Measurements from ENCODE around the gene TRAIP. TPM values are rescaled to one million over a fixed set of nuclear protein-coding genes. Genes with fewer than 3 reads are reported as not detected.

The TRAIP gene
- total RNA-seq, 1 experiment from 2014 or later: 9.3 TPM

DNA sequence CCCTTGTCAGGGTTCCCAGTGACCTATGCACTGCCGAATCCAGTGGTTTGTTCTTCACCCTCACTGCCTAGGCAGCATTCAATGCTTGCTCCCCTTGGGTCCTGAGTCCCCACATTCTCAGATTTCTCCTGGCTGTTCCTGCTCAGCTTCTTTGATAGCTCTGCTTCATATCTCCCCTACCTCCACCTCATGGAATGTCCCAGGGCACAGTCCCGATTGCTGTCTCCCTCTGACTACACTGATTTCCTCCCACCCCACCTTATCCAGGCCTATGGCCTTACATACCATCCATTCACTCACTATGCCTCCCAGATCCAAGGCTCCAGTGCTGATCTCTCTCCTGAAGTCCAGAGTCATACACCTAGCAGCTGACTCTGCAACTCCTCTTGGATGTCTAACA is 55.2 kb downstream of the TRAIP start:
- peaks cover 21% of the 10 kb centered on the region for H3K4me1 ChIP-seq (replicated peaks)
- H3K9me3 ChIP-seq (replicated peaks): no peaks in the 10 kb centered on the region
- H3K27me3 ChIP-seq (replicated peaks): no peaks in the 10 kb centered on the region
- DNase-seq (ENCODE audit: low read depth in 1 of 2, low spot score in 2 of 2): no peak
- peaks cover 3% of the 10 kb centered on the region; the same call in 1 of the 2 replicates for H3K36me3 ChIP-seq
- H3K27ac ChIP-seq: no peak overlapping the region
- H3K4me3 ChIP-seq: no peak overlapping the region

DNA sequence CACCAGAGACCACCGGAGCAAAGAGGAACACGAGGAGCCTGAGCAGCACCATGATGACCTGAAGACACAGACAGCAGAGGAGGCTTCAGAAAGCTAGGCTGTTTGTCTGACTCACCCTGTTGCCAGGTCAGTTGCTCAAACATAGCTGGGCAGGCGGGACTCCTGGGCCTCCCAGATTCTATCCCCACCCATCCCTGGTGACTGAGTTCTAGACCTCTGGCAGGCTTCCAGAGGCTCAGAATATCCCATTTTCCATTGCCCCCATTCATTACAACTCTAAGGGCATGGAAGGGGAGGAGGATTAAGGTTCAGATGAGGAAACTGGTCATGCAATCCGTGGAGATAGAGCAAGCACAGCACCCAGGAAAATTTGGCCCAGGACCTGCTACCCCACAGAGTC is 56.6 kb downstream of the TRAIP start, which contains the start of gene CDHR4:
Gene CDHR4 (minus strand): TSS at position 113 of the 400 bp plus-strand sequence. CDS start 61 bp downstream, at position 52.
- Histone ChIP-seq H3K36me3 (peaks cover 3% of the 10 kb centered on the region; the same call in 1 of the 2 replicates), H3K4me1 (replicated peaks) (peaks cover 21% of the 10 kb centered on the region), H3K27me3 (replicated peaks) (no peaks in the 10 kb centered on the region), H3K9me3 (replicated peaks) (no peaks in the 10 kb centered on the region), H3K4me3 (no peak within 1 kb of the TSS), H3K27ac (no peak within 1 kb of the TSS)
- peak; percentile 21 to 67 for DNase-seq (ENCODE audit: low read depth in 1 of 2, low spot score in 2 of 2)

DNA sequence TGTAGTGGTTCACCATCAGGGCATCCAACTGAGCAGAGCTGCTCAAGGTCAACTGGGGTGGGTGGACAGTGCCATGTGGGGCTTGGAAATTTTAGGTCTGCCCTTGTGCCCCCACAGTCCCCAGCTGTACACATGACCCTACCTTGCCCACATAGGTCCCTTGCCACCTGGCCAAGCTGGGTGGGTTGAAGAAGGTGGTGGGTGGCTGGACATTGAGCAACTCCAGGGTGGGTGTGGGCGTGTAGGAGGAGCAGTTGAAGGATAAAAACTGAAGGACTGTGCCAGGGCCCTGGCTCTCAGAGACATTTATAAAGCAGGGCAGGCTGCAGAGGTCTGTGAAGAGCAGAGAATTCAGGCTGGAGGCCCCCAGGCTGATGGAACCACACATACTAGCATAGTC is 57.3 kb downstream of the TRAIP start:
- peaks cover 20% of the 10 kb centered on the region for H3K4me1 ChIP-seq (replicated peaks)
- no peaks in the 10 kb centered on the region for H3K27me3 ChIP-seq (replicated peaks)
- H3K4me3 ChIP-seq: no peak overlapping the region
- peaks cover 3% of the 10 kb centered on the region; the same call in 1 of the 2 replicates for H3K36me3 ChIP-seq
- no peak overlapping the region for H3K27ac ChIP-seq
- no peaks in the 10 kb centered on the region for H3K9me3 ChIP-seq (replicated peaks)
- no peak for DNase-seq (ENCODE audit: low read depth in 1 of 2, low spot score in 2 of 2)

DNA sequence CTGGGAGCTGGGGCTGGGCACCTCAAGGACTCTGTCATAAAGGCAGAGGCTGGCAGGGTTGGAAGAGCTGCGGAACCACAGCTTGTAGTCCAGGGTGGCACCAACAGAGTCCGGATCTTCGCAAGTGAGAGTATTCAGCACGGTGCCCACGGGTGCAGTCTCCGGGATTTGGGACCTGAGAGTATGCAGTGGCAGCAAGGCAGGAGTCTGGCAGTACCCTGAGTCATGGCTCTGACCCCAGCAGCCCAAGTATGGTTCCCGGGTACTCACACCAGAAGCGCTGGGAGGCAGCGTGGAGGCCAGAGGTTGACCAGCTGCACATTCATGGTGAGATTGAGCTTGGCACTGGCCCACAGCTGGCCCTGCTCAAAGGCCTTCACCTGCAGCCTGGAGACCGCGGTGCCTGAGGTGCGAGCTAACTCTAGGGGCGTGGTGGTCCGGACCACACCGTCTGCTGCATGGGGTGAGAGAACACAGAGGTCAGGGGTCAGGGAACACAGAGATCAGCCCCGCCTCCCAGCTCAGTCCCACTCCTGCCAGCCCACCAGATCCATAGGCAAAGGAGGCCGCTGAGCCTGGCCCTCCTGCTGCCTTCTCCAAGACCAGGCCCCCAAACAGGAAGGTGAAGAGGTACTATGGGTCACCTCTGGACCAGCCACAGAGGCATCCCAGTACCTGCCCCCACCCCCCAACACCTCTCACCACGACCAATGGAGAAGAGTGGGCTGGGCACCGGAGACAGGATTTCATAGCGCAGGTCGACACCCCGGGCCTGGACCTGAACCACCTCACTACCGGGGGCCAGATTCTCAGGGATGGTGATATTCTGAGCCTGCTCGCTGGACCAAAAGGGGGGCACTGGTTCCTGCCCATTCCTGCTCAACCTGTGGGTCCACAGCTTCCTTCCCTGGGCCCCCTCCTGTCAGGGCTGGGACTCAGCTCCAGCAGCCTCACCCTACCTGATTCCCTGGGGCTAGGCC is 61.1 kb downstream of the TRAIP start:
- H3K9me3 ChIP-seq (replicated peaks): no peaks in the 10 kb centered on the region
- no peak overlapping the region for H3K27ac ChIP-seq
- DNase-seq (ENCODE audit: low read depth in 1 of 2, low spot score in 2 of 2): no peak
- no peaks in the 10 kb centered on the region for H3K36me3 ChIP-seq
- H3K4me3 ChIP-seq: no peak overlapping the region
- H3K27me3 ChIP-seq (replicated peaks): no peaks in the 10 kb centered on the region
- peaks cover 8% of the 10 kb centered on the region for H3K4me1 ChIP-seq (replicated peaks)

DNA sequence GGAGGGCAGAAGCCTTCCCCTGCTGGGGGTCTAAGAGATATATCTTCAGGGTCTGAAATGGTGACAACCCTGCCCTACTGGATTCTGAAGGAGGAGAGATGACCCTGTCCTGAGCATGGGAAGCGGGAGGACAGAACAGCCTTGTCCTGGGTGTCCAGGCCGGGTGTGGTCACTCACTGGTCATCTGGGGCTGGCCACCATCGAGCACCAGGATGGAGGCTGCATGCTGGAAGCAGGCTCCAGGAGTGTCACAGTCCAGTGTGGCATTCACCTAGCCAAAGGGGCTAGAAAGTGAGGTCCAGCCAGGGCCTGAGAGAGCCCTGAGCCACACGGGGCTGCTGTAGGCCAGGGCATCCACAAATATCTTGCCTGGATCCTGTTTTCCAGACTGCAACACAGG is 61.9 kb downstream of the TRAIP start:
- no peaks in the 10 kb centered on the region for H3K36me3 ChIP-seq
- H3K27me3 ChIP-seq (replicated peaks): no peaks in the 10 kb centered on the region
- H3K4me1 ChIP-seq (replicated peaks): peaks cover 2% of the 10 kb centered on the region
- H3K4me3 ChIP-seq: no peak overlapping the region
- H3K27ac ChIP-seq: no peak overlapping the region
- H3K9me3 ChIP-seq (replicated peaks): no peaks in the 10 kb centered on the region
- no peak for DNase-seq (ENCODE audit: low read depth in 1 of 2, low spot score in 2 of 2)

DNA sequence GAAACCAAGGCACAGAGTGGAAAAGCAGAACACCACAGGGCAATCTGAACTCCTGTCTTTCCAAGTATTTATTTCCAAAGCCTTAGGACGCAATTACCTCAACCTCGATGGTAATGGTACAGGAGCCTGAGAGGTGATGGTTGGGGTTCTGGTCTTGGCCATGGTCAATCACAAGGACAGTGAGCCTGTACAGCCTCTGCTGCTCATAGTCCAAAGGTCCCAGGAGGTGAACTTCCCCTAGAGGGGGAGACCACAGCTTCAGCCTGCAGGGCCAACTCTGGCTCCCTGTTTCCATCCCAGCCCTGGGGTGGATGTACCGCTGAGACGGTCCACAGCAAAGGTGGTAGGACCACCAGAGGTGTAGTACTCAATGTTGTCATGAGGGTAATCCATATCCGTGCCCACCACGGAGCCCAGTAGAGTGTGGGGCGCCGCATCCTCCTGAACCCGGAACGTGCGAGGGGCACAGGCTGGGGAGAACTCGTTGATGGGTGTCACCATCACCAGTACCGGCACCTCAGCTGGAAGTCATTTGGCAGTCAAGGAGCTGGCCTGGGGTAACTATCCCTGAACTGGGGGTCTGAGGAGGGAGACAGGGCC is 62.8 kb downstream of the TRAIP start:
- no peak overlapping the region for H3K4me3 ChIP-seq
- no peaks in the 10 kb centered on the region for H3K36me3 ChIP-seq
- no peak for DNase-seq (ENCODE audit: low read depth in 1 of 2, low spot score in 2 of 2)
- H3K27me3 ChIP-seq (replicated peaks): no peaks in the 10 kb centered on the region
- H3K9me3 ChIP-seq (replicated peaks): no peaks in the 10 kb centered on the region
- H3K27ac ChIP-seq: no peak overlapping the region
- H3K4me1 ChIP-seq (replicated peaks): no peaks in the 10 kb centered on the region

DNA sequence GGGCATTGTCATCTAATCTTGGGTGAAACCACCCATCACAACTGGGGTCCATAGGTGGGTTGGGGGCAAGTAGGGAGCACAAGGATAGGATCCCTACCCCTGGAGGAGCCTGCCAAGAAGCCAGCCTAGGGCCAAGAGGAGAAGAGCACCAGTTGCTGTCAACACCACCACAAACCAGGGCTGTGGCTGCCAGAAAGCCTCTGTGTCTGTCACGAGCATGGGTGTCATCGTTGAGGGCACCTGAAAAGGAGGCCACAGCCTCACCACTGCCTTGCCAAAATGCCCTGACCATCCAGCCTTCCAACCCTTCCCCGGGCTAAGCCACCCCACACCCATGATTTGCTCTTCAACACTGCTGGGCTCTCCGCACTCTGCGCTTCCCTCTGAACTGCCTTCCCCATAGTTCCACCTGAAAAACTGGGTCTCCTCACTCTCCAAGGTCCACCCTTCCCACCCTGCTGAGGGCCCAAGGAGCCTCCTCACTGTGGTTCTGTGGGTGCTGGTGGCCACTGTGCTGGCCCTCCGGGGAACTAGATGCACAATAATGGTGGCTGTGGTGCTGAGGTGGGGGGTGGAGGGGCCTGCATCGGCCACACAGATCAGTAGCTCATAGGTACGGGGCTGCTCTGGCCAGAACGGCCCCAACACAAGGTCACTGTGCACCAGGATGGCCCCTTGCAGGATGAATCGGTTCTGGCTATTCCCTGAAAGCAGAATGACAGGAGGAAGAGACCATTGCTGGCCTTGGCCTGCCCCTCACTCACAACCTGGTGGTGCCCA is 63.8 kb downstream of the TRAIP start:
- Histone ChIP-seq H3K27ac (no peak overlapping the region), H3K9me3 (replicated peaks) (no peaks in the 10 kb centered on the region), H3K36me3 (no peaks in the 10 kb centered on the region), H3K4me3 (no peak overlapping the region), H3K4me1 (replicated peaks) (no peaks in the 10 kb centered on the region), H3K27me3 (replicated peaks) (no peaks in the 10 kb centered on the region)
- DNase-seq (ENCODE audit: low read depth in 1 of 2, low spot score in 2 of 2): no peak

DNA sequence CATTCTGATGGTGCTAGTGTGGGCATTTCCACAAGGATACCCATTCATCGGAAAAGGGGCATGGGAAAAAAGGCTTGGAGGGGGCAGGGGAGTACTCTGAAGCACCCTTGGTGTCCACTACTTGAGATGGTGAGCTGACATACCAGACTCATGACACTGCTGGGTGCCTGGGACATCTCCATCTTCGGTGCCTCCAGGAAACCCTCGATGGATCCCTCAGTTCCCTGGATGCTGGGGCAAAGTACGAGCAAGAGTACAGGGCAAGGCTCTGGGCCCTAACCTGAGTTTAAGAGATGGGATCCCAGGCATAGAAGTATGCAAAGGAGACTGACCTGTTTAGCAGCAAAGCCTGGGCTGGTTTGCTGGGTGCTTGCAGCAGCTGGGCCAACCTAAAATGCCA is 64.8 kb downstream of the TRAIP start:
- Histone ChIP-seq H3K27ac (no peak overlapping the region), H3K36me3 (no peaks in the 10 kb centered on the region), H3K4me3 (no peak overlapping the region), H3K9me3 (replicated peaks) (no peaks in the 10 kb centered on the region), H3K4me1 (replicated peaks) (peaks cover 5% of the 10 kb centered on the region), H3K27me3 (replicated peaks) (no peaks in the 10 kb centered on the region)
- no peak for DNase-seq (ENCODE audit: low read depth in 1 of 2, low spot score in 2 of 2)

DNA sequence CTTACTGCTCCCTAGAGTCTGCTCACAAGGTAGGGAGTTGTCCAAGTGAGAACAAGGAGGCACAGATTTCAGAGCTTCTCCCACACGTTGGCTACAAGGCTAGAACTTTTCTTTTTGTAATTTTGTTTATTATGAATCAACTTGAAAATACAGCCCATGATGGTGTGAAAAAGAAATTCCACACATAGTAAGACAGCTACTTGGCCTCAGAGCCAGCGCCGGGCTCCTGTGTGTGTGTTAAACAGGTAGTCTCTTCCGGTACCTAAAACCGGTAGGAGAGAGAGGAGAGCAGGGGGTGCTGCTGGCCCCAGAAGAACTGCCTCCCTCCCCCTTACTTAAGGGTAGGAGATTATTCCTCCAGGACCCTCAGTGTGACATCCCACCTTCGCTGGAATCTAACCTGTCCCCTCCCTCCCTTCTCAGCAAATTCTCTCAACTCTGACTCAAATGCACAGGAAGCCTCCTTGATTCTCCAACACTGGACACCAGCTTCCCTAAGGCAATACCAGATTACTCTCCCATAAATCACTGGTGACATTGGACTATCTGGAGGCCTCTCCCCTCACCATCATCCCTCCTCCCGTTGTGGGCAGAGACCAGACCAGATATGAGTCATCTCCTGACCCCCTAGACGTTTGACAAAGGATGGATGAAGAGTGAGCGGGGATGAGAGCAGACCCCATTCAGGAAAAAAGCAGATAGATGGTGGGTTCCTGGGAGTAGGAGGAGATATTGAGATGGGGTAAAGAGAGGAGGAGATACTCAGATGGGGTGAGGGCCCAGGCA is 65.5 kb downstream of the TRAIP start:
- DNase-seq (ENCODE audit: low read depth in 1 of 2, low spot score in 2 of 2): no peak
- peaks cover 5% of the 10 kb centered on the region; the same call in 1 of the 2 replicates for H3K36me3 ChIP-seq
- H3K4me1 ChIP-seq (replicated peaks): peaks cover 5% of the 10 kb centered on the region
- H3K27me3 ChIP-seq (replicated peaks): no peaks in the 10 kb centered on the region
- no peaks in the 10 kb centered on the region for H3K9me3 ChIP-seq (replicated peaks)
- no peak overlapping the region for H3K27ac ChIP-seq
- no peak overlapping the region for H3K4me3 ChIP-seq

DNA sequence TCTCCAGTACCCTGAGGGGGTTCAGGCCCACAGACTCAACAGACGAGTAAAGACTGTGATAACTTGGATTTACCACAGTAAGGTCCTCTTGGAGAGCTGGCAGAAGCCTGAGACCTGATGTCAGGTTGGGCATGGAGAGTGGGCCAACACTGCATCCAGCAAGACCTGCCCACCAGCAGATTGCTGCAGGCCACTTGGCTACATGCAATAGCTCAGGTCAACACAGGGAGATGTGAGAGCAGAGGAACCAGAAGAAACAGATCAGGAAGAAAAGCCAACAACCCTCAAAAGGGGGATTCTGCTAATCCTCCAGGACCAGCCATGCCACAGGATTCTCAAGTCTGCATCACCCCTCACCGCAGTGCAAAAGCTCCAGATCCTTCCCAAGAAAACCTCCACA is 68.3 kb downstream of the TRAIP start:
- Histone ChIP-seq H3K27me3 (replicated peaks) (no peaks in the 10 kb centered on the region), H3K27ac (no peak overlapping the region), H3K4me3 (no peak overlapping the region), H3K4me1 (replicated peaks) (peaks cover 17% of the 10 kb centered on the region), H3K36me3 (peaks cover 21% of the 10 kb centered on the region), H3K9me3 (replicated peaks) (no peaks in the 10 kb centered on the region)
- DNase-seq (ENCODE audit: low read depth in 1 of 2, low spot score in 2 of 2): no peak

DNA sequence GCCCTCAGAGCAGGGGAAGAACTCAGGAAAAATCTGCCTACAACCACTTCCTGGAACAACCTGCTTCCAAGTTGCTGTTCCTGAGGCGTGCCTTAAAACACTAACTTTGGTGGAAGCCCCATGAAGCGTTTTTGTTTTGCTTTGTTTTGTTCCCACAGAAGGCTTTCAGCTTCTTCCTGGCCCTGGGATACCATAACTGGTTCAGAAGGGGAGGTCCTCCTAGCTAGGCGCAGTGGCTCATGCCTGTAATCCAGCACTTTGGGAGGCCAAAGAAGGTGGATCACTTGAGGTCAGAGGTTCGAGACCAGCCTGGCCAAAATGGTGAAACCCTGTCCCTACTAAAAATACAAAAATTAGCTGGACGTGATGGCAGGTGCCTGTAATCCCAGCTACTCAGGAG is 68.8 kb downstream of the TRAIP start:
- DNase-seq (ENCODE audit: low read depth in 1 of 2, low spot score in 2 of 2): no peak

DNA sequence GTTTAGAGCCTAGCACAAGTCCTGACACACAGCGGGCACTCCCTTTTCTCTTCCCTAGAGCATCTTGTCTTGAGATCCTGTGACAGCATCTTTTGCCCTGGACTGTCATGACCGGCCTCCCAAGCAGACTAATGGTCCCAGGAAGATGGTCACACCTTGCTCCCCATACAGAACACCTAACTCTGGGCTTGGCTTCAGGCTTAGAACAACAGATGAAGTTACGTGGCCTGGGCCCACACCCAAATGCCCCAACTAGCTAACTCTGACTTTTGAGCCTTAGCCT is 69.2 kb downstream of the TRAIP start:
- Histone ChIP-seq H3K27me3 (replicated peaks) (no peaks in the 10 kb centered on the region), H3K36me3 (peaks cover 21% of the 10 kb centered on the region), H3K27ac (no peak overlapping the region), H3K9me3 (replicated peaks) (no peaks in the 10 kb centered on the region), H3K4me1 (replicated peaks) (peaks cover 17% of the 10 kb centered on the region), H3K4me3 (no peak overlapping the region; the same call in 1 of the 2 replicates)
- no peak for DNase-seq (ENCODE audit: low read depth in 1 of 2, low spot score in 2 of 2)

More for the DNA sequence above, 68.8 kb downstream of the TRAIP start:
- no peaks in the 10 kb centered on the region for H3K27me3 ChIP-seq (replicated peaks)
- H3K9me3 ChIP-seq (replicated peaks): no peaks in the 10 kb centered on the region
- peaks cover 17% of the 10 kb centered on the region for H3K4me1 ChIP-seq (replicated peaks)
- peaks cover 21% of the 10 kb centered on the region for H3K36me3 ChIP-seq
- no peak overlapping the region for H3K4me3 ChIP-seq
- H3K27ac ChIP-seq: no peak overlapping the region

All from SJSA1 (cell line).